Central memory CD8-positive, alpha-beta T cell (primary cell): Measurements from ENCODE around the gene RASAL2.

Experiments used
- ATAC-seq: fragments of 150-1000 bp; cut with Tn5 transposase; replicated peaks from 2 replicates; pipeline ENCODE4 v1.10.0; 2022; ENCODE audit warnings: mild to moderate bottlenecking, moderate FRiP score, moderate number of reproducible peaks; ENCODE audit not compliant: poor library complexity, severe bottlenecking; ENCODE audit errors: extremely low read depth
- DNase-seq, 2 donors: peaks; one replicate each; pipeline ENCODE4 v3.0.0; 2021; ENCODE audit warnings: low spot score in 2 of 2
- H3K27ac Mint-ChIP-seq: one replicate; pipeline ENCODE4 v1.8.0; 2022; ENCODE audit warnings: low read depth, mild to moderate bottlenecking, moderate library complexity, mixed read lengths
- H3K27me3 Mint-ChIP-seq: one replicate; pipeline ENCODE4 v1.8.0; 2022; ENCODE audit warnings: mixed read lengths
- H3K36me3 Mint-ChIP-seq: one replicate; pipeline ENCODE4 v1.8.0; 2022; ENCODE audit warnings: mild to moderate bottlenecking, moderate library complexity, mixed read lengths; ENCODE audit not compliant: insufficient read depth
- H3K4me1 Mint-ChIP-seq: one replicate; pipeline ENCODE4 v1.8.0; 2022; ENCODE audit warnings: mixed read lengths
- H3K4me3 Mint-ChIP-seq: one replicate; pipeline ENCODE4 v1.8.0; 2022; ENCODE audit warnings: mild to moderate bottlenecking, moderate library complexity, mixed read lengths
- H3K9me3 Mint-ChIP-seq: one replicate; pipeline ENCODE4 v1.8.0; 2022; ENCODE audit warnings: mixed read lengths

RASAL2 gene

DNA sequence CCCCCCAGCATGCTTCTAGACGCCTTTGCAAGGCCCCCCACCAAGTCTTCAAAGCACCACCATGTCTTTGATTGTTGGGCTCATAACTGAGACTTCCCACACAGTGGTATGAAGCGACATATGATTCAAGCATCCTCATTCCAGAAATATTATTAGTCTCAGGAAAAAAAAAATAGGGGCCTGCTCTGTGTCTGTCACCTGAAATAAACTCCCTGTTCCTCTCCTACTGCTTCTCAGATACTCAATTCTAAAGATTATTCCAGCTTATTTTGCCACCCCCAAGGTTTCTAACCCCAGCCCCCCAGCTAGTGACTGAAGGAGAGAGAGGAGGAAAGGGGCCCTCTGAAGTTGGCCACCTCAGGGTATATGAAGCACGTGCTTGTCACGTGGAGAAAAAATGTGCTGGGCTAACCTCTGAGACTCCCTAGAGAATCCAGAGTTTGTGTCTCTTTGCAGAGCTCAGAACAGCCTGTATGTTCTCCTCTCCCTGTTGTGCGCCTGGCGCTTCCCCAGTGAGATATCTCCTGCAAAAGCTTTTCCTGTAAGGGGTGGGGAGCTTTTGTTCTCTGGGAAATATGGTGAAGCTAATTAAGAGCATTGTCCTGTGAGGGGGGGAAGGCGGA, 35.9 kb upstream of the RASAL2 start:
- no peaks in the 10 kb centered on the region for H3K36me3 Mint-ChIP-seq
- H3K4me1 Mint-ChIP-seq = no peaks in the 10 kb centered on the region
- peaks cover 13% of the 10 kb centered on the region for H3K9me3 Mint-ChIP-seq
- no peak overlapping the region for H3K4me3 Mint-ChIP-seq
- ATAC-seq (no peak), DNase-seq (no peak)
- H3K27me3 Mint-ChIP-seq = no peaks in the 10 kb centered on the region
- H3K27ac Mint-ChIP-seq = no peak overlapping the region

DNA sequence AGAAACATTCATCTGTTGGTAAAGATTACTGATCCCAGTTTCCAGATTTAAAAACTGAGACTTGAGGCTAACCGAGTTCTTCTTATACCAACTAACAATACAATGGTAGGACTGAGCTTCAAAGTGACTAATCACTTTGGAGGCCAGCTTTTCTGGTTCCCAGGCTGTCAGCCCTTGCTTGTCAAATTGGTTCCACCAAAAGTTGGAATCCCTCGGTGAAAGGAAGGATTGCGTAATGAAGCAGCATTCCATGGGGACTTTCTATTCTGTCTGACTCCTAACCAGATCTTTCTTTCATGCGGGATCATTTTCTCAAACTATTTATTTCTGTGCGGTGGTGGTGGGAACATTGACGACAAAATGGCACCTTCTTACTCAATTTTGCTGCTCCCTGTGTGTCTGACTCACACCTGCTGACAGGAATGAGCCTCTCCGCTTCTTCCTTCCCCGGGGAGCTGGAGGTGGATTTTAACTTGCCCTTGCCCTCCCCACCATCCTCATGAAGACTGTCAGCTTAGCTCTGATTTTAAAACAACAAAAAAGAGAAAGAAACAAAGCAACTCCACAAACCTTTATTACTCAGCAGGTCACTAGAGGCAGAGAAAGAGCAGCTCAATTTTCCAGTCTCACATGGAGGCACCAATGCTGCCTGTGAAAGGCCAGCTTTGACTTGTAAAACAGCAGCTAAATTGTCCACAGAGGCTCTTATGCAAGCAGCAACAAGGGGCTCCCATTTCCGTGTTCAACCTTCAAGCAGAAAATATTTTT, 32.9 kb upstream of the RASAL2 start:
- peaks cover 9% of the 10 kb centered on the region for H3K9me3 Mint-ChIP-seq
- no peak overlapping the region for H3K4me3 Mint-ChIP-seq
- DNase-seq (no peak), ATAC-seq (no peak)
- no peaks in the 10 kb centered on the region for H3K4me1 Mint-ChIP-seq
- H3K27me3 Mint-ChIP-seq = no peaks in the 10 kb centered on the region
- no peak overlapping the region for H3K27ac Mint-ChIP-seq
- no peaks in the 10 kb centered on the region for H3K36me3 Mint-ChIP-seq

DNA sequence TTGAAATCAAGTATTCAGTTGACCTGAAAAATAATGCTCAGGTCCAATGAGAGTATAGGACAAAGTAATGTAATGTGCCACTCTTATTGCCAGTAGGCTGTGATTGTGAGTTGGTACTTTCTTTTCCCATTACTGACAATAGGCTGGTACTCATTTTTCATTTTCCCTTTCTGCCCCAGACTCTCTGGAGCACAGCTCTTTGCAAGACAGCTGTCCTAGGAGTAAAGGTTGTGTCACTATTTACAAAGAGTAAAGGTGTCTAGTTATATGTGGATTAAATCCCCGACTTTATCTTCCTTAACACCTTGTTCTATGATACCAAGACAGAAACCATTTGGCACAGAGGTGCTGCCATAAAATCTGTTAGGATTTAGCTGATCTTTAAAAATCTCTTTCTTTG, 32.3 kb upstream of the RASAL2 start:
- Mint-ChIP-seq H3K4me1 (no peaks in the 10 kb centered on the region), H3K4me3 (no peak overlapping the region), H3K36me3 (no peaks in the 10 kb centered on the region), H3K27ac (no peak overlapping the region), H3K27me3 (no peaks in the 10 kb centered on the region), H3K9me3 (peaks cover 9% of the 10 kb centered on the region)
- ATAC-seq (no peak), DNase-seq (no peak)

DNA sequence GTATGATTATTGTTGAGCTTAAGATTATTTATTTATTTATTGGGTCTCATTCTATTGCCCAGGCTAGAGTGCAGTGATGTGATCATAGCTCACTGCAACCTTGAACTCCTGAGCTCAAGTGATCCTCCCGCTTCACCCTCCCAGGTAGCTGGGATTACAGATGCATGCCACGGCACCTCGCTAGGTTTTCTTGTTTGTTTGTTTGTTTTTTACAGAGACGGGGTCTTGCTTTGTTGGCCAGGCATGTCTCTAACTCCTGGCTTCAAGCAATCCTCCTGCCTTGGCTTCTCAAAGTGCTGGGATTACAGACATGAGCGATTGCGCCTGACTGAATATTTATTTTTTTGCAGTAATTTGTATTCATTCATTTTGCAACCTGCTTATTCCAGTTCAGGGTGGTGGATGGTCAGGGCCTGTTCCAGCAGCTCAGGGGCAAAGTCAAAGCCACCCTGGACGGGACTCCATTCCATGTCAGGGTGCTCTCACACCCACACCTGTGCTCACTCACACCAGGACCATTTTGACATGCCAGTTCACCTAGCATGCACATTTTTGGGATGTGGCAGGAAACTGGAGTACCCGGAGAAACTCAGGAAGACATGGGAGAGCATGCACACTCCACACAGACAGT, 29.6 kb upstream of the RASAL2 start:
- no peaks in the 10 kb centered on the region for H3K27me3 Mint-ChIP-seq
- ATAC-seq (no peak), DNase-seq (no peak)
- H3K9me3 Mint-ChIP-seq = peaks cover 19% of the 10 kb centered on the region
- no peaks in the 10 kb centered on the region for H3K4me1 Mint-ChIP-seq
- no peak overlapping the region for H3K4me3 Mint-ChIP-seq
- no peaks in the 10 kb centered on the region for H3K36me3 Mint-ChIP-seq
- H3K27ac Mint-ChIP-seq = no peak overlapping the region

DNA sequence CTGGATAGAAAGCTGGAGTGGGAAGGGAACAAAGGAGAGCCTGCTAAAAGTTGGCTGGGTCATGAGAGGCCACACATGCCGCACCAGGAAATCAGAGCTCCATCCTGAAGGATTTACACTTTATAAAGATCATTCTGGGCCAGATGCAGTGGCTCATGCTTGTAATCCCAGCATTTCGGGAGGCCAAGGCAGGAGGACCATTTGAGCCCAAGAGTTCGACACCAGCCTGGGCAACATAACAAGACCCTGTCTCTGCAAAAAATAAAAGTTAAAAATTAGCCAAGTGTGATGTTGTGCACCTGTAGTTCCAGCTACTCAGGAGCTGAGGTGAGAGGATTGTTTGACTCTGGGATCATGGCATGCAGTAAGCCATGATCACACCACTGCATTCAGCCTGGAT, 28.7 kb upstream of the RASAL2 start:
- H3K27ac Mint-ChIP-seq = no peak overlapping the region
- H3K9me3 Mint-ChIP-seq = peaks cover 20% of the 10 kb centered on the region
- H3K36me3 Mint-ChIP-seq = no peaks in the 10 kb centered on the region
- H3K27me3 Mint-ChIP-seq = no peaks in the 10 kb centered on the region
- no peaks in the 10 kb centered on the region for H3K4me1 Mint-ChIP-seq
- H3K4me3 Mint-ChIP-seq = no peak overlapping the region
- ATAC-seq = no peak
- no peak for DNase-seq

DNA sequence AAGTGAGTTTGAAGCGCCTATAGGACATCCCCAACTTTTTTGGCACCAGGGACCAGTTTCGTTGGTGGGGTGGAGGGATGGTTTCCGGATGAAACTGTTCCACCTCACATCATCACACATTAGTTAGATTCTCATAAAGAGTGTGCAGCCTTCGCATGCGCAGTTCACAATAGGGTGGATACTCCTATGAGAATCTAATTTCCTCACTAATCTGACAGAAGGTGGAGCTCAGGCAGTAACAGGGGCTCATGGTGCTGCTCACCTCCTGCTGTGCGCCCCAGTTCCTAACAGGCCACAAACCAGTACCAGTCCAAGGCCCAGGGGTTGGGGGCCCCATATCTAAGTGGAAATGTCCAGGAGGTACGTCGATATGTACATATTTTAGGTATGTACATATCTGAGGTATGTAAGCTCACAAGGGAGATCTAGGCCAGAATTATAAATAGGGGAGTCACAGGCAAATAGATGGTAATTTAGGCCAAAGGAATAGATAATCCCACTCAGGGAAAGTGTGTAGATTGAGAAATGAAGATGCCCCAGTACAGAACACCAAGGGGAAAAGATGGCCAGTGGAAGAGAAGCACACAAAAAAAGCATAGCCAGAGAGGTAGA, 27.5 kb upstream of the RASAL2 start:
- Mint-ChIP-seq H3K4me3 (no peak overlapping the region), H3K27ac (no peak overlapping the region)

DNA sequence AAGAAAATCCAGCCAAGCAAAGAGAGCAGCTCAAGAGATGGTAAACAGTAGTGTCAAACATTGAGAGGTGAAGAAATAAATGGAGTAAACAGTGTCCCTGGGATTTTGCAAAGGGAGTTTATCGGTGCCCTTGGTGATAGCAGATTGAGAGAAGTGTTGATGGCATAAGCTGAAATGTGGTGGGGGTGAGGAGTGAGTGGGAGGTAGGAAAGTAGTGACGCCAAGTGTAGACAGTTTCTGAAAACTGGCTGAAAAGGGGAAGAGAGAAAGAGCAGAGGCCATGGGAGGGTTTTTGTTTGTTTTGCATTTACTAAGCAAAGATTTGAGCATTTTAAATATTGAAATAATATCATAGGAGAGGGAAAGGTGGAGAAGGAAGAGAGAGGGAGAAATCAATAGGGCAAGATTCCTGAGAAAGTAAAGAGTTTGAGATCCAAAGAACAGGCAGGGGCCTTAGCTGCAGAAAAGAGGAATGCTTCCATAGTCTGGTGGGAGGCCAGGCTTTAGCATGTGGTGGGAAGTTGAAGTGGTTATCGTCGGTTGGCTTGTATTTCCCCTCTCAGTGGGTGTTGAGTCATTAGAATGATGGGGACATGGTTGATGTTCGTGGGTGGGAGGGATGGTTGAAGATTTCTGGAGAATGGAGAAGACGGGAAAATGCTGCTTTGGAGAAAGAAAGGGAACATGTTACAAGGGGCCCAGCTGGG, 26.8 kb upstream of the RASAL2 start:
- Mint-ChIP-seq H3K27ac (no peak overlapping the region), H3K9me3 (peaks cover 20% of the 10 kb centered on the region), H3K36me3 (no peaks in the 10 kb centered on the region), H3K4me1 (no peaks in the 10 kb centered on the region), H3K27me3 (no peaks in the 10 kb centered on the region), H3K4me3 (no peak overlapping the region)
- ATAC-seq (no peak), DNase-seq (no peak)

More for the DNA sequence above, 27.5 kb upstream of the RASAL2 start:
- Mint-ChIP-seq H3K4me1 (no peaks in the 10 kb centered on the region), H3K9me3 (peaks cover 20% of the 10 kb centered on the region), H3K36me3 (no peaks in the 10 kb centered on the region), H3K27me3 (no peaks in the 10 kb centered on the region)
- no peak for DNase-seq
- no peak for ATAC-seq

DNA sequence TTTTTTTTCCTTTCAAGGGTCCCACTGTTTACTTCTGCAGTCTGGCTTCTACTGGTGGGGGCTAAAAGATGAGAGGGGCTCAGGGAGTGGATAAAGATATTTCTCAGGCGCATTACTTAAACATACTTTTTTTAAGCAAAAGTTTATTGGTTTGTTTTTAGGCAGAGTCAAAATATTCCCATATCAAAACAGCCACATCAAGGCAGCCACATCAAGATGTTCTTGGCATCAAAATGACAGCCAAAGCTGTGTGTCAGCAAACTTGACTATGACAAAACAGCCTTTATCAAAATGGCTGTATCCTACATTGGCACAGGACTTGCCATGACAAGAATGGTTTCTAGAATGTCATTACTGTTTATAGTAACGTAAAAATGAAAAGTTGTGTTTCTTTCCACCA, 22.1 kb upstream of the RASAL2 start:
- H3K9me3 Mint-ChIP-seq = peaks cover 12% of the 10 kb centered on the region
- no peak for ATAC-seq
- H3K27ac Mint-ChIP-seq = no peak overlapping the region
- H3K4me1 Mint-ChIP-seq = no peaks in the 10 kb centered on the region
- no peak for DNase-seq
- H3K27me3 Mint-ChIP-seq = no peaks in the 10 kb centered on the region
- H3K4me3 Mint-ChIP-seq = no peak overlapping the region
- H3K36me3 Mint-ChIP-seq = no peaks in the 10 kb centered on the region

DNA sequence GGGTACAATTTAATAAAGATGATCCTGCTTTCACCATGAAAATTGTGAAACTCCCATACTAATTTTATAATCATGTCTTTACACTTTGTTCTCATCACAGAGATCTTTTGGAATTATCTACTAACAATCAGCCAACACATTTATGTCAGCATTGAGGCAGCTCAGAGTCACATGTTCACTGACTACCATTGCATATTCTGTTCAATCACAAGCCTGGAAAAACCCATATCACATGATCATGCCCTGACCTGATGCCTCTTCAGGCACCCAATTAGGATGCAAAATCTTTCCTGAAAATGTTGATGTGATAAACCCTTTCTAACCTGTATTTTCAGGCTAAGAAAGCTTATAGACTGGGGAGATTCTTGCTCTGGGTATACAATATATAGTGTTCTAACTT, 21.6 kb upstream of the RASAL2 start:
- Mint-ChIP-seq H3K27me3 (no peaks in the 10 kb centered on the region), H3K9me3 (peaks cover 15% of the 10 kb centered on the region), H3K4me3 (no peak overlapping the region), H3K27ac (no peak overlapping the region), H3K36me3 (no peaks in the 10 kb centered on the region), H3K4me1 (no peaks in the 10 kb centered on the region)
- no peak for ATAC-seq
- no peak for DNase-seq

DNA sequence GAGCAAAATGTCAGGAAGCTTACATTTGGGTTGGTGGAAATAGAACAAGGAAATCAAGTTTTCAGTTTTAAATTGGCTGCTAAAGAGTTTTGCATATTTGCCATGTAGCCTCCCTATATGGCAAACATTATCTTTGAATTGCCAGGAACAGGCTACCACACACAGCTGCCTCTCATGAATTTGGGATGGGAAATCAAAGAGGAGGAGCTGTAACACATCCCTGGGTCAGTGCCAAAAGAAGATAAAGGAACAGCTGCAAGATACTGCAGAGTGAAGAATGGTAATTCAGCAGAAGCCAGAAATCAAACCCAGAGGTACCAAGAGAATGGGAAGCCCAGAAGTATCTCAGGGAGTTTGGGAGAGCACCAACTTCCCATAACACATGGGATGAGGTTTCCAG, 18.6 kb upstream of the RASAL2 start:
- no peak for DNase-seq

DNA sequence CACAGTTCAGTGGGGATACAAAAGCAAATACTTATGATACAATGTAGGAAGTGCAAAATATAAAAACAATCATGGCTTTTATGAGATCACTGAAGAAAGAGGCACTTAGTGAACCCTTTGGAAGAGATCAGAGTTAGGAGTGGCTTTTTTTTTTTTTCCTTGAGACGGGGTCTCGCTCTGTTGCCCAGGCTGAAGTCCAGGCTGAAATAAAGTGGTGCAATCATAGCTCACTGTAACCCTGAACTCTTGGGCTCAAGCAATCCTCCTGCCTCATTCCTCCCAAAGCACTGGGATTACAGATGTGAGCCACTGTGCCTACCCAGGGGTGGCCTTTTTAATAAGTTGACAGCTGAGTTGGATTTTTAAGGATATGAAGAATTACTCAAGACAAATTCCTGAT, 17.3 kb upstream of the RASAL2 start:
- H3K27ac Mint-ChIP-seq = no peak overlapping the region
- DNase-seq = no peak

More for the DNA sequence above, 18.6 kb upstream of the RASAL2 start:
- Mint-ChIP-seq H3K27me3 (no peaks in the 10 kb centered on the region), H3K27ac (no peak overlapping the region), H3K36me3 (no peaks in the 10 kb centered on the region), H3K4me1 (no peaks in the 10 kb centered on the region), H3K9me3 (peaks cover 11% of the 10 kb centered on the region), H3K4me3 (no peak overlapping the region)
- no peak for ATAC-seq

DNA sequence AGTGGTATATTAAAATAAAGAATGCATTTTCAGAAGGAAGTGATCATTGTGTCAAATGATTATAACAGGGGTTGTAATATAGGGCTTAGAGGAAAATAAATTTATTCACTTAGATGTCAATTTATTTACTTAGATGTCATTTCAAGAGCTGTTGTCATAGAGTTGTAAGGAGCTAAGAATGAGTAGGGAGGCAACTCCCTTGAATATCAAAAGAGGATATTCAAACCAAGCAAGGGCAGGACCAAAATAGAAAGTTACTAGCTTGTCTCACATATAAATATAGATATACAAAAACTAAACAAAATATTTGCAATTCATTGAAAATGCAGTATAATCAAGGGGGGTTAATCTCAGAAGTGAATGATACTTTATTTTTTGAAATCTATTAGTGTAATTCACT, 16.0 kb upstream of the RASAL2 start:
- H3K27me3 Mint-ChIP-seq = no peaks in the 10 kb centered on the region
- H3K27ac Mint-ChIP-seq = no peak overlapping the region
- H3K36me3 Mint-ChIP-seq = no peaks in the 10 kb centered on the region
- no peak for DNase-seq
- peaks cover 11% of the 10 kb centered on the region for H3K9me3 Mint-ChIP-seq
- ATAC-seq = no peak
- H3K4me1 Mint-ChIP-seq = no peaks in the 10 kb centered on the region
- H3K4me3 Mint-ChIP-seq = no peak overlapping the region

More for the DNA sequence above, 17.3 kb upstream of the RASAL2 start:
- Mint-ChIP-seq H3K36me3 (no peaks in the 10 kb centered on the region), H3K4me1 (no peaks in the 10 kb centered on the region), H3K27me3 (no peaks in the 10 kb centered on the region), H3K4me3 (no peak overlapping the region), H3K9me3 (peaks cover 11% of the 10 kb centered on the region)
- no peak for ATAC-seq
